H1 (cell line): Measurements from ENCODE around the gene MAGI3. TPM values are rescaled to one million over a fixed set of nuclear protein-coding genes. Genes with fewer than 3 reads are reported as not detected.

Source experiments
- CTCF ChIA-PET: fragments of 300-600 bp; sonication (Branson Sonifier 250); formaldehyde crosslinking; loops from one replicate; lab custom pipeline; 2021; ENCODE audit not compliant: partially characterized antibody; lab: Charles Lee
- POLR2A ChIA-PET: fragments of 300-600 bp; sonication (Branson Sonifier 250); formaldehyde crosslinking; loops from one replicate; lab custom pipeline; 2021; ENCODE audit warnings: inconsistent platforms; ENCODE audit not compliant: partially characterized antibody; lab: Charles Lee
- DNase-seq, 2 experiments: peaks; one replicate each; pipeline versions ENCODE4 v3.0.0 to v3.0.0-alpha.2; 2010 to 2022; ENCODE audit warnings: low spot score in 2 of 2, low read depth in 1 of 2, mixed read lengths in 1 of 2
- FAIRE-seq: peaks from 2 replicates; lab custom pipeline; 2011; peaks lifted over from hg19 to GRCh38; lab: Jason Lieb, UNC
- H2AFZ ChIP-seq: 2 replicates; pipeline ENCODE4 v1.8.1; 2012; ENCODE audit warnings: low read length, inconsistent platforms
- H2AK5ac ChIP-seq: 2 replicates; pipeline ENCODE4 v1.6.1; 2013; ENCODE audit warnings: low read depth, low read length
- H2BK120ac ChIP-seq: replicated peaks from 2 replicates; pipeline ENCODE3; 2013; ENCODE audit warnings: low read depth, low read length, inconsistent platforms
- H2BK12ac ChIP-seq: 2 replicates; pipeline ENCODE4 v1.6.1; 2013; ENCODE audit warnings: low read depth, low read length
- H2BK15ac ChIP-seq: 2 replicates; pipeline ENCODE4 v1.6.1; 2013; ENCODE audit warnings: low read length
- H2BK20ac ChIP-seq: 2 replicates; pipeline ENCODE4 v1.6.1; 2013; ENCODE audit warnings: low read length
- H2BK5ac ChIP-seq: 2 replicates; pipeline ENCODE4 v1.6.1; 2013; ENCODE audit warnings: low read depth, low read length
- H3K14ac ChIP-seq: 2 replicates; pipeline ENCODE4 v1.6.1; 2013; ENCODE audit warnings: inconsistent platforms; ENCODE audit not compliant: insufficient read length
- H3K18ac ChIP-seq: 2 replicates; pipeline ENCODE4 v1.6.1; 2013; ENCODE audit warnings: low read length; ENCODE audit errors: extremely low read depth
- H3K23ac ChIP-seq: 2 replicates; pipeline ENCODE4 v1.6.1; 2013; ENCODE audit warnings: inconsistent platforms; ENCODE audit not compliant: insufficient read length
- H3K23me2 ChIP-seq: 2 replicates; pipeline ENCODE4 v1.6.1; 2013; ENCODE audit warnings: low read depth, low read length
- H3K27ac ChIP-seq: 2 replicates; pipeline ENCODE4 v1.6.1; 2011; ENCODE audit warnings: low read depth, low read length, inconsistent platforms
- H3K27me3 ChIP-seq, 4 experiments: replicated peaks in 1 of 4; 1 replicate in 1 of 4; 2 replicates in 3 of 4; pipeline versions ENCODE4 v1.6.1 to v1.8.1; 2011 to 2013; ENCODE audit warnings: low read length in 3 of 4, mild to moderate bottlenecking in 3 of 4, inconsistent platforms in 2 of 4, mixed read lengths in 2 of 4, moderate library complexity in 1 of 4; ENCODE audit not compliant: control insufficient read depth in 3 of 4, insufficient read depth in 3 of 4; ENCODE audit errors: extremely low read depth in 1 of 4
- H3K36me3 ChIP-seq, 4 experiments: 2 replicates each; pipeline versions ENCODE4 v1.6.1 to v1.8.1; 2011 to 2013; ENCODE audit warnings: mild to moderate bottlenecking in 4 of 4, low read length in 3 of 4, moderate library complexity in 2 of 4, control low read depth in 1 of 4, inconsistent platforms in 1 of 4; ENCODE audit not compliant: insufficient read depth in 4 of 4, control insufficient read depth in 2 of 4
- H3K4ac ChIP-seq: replicated peaks from 2 replicates; pipeline ENCODE3; 2013; ENCODE audit warnings: low read length, low read depth, mixed read lengths, inconsistent platforms; ENCODE audit not compliant: insufficient read length
- H3K4me1 ChIP-seq, 4 experiments: replicated peaks in 1 of 4; 1 replicate in 1 of 4; 2 replicates in 3 of 4; pipeline versions ENCODE4 v1.6.1 to v1.8.1; 2011 to 2013; ENCODE audit warnings: low read length in 3 of 4, inconsistent platforms in 2 of 4, mixed read lengths in 1 of 4; ENCODE audit not compliant: insufficient read depth in 4 of 4, control insufficient read depth in 3 of 4
- H3K4me2 ChIP-seq, 2 experiments: 2 replicates each; pipeline versions ENCODE4 v1.6.1 to v1.8.1; 2011 to 2013; ENCODE audit warnings: low read depth in 2 of 2, low read length in 2 of 2, control low read depth in 1 of 2, inconsistent platforms in 1 of 2, mild to moderate bottlenecking in 1 of 2; ENCODE audit not compliant: insufficient read depth in 1 of 2
- H3K4me3 ChIP-seq, 4 experiments: fragments of 200-600, 300-600 bp in 1 of 4; sonication (generic), shearing (Covaris generic), sonication (Bioruptor Twin) in 1 of 4; 2 replicates each; pipeline versions ENCODE4 v1.5.1 to v1.8.1; 2011 to 2016; ENCODE audit warnings: low read length in 4 of 4, low read depth in 3 of 4, control low read depth in 2 of 4, inconsistent platforms in 2 of 4, mild to moderate bottlenecking in 2 of 4, mixed read lengths in 1 of 4, moderate library complexity in 1 of 4; ENCODE audit not compliant: insufficient read depth in 2 of 4; ENCODE audit errors: extremely low read depth in 1 of 4
- H3K56ac ChIP-seq: replicated peaks from 2 replicates; pipeline ENCODE3; 2013; ENCODE audit warnings: low read depth, mild to moderate bottlenecking, mixed read lengths, low read length, inconsistent platforms; ENCODE audit not compliant: insufficient read length
- H3K79me1 ChIP-seq: 2 replicates; pipeline ENCODE4 v1.6.1; 2013; ENCODE audit warnings: low read depth, low read length, control low read depth
- H3K79me2 ChIP-seq, 2 experiments: 2 replicates each; pipeline versions ENCODE4 v1.6.1 to v1.8.1; 2012 to 2013; ENCODE audit warnings: low read length in 2 of 2, mild to moderate bottlenecking in 2 of 2, inconsistent platforms in 1 of 2; ENCODE audit not compliant: insufficient read depth in 2 of 2, control insufficient read depth in 1 of 2
- H3K9ac ChIP-seq, 4 experiments: replicated peaks in 1 of 4; 1 replicate in 1 of 4; 2 replicates in 3 of 4; pipeline versions ENCODE4 v1.6.1 to v1.8.1; 2011 to 2013; ENCODE audit warnings: low read depth in 3 of 4, low read length in 3 of 4, control low read depth in 2 of 4, mild to moderate bottlenecking in 2 of 4, moderate library complexity in 2 of 4, inconsistent platforms in 1 of 4; ENCODE audit errors: extremely low read depth in 1 of 4
- H3K9me3 ChIP-seq, 2 experiments: 2 replicates each; pipeline versions ENCODE4 v1.6.1 to v1.8.1; 2012 to 2013; ENCODE audit warnings: mild to moderate bottlenecking in 2 of 2, moderate library complexity in 2 of 2, control low read depth in 1 of 2, inconsistent platforms in 1 of 2, low read depth in 1 of 2, low read length in 1 of 2, mixed read lengths in 1 of 2; ENCODE audit not compliant: insufficient read depth in 2 of 2
- H4K20me1 ChIP-seq, 2 experiments: replicated peaks in 1 of 2; 2 replicates each; pipeline versions ENCODE3 to v1.8.1; 2011 to 2013; ENCODE audit warnings: inconsistent platforms in 2 of 2, low read length in 2 of 2, mild to moderate bottlenecking in 1 of 2; ENCODE audit not compliant: insufficient read depth in 2 of 2, control insufficient read depth in 1 of 2
- H4K5ac ChIP-seq: 2 replicates; pipeline ENCODE4 v1.6.1; 2013; ENCODE audit warnings: low read length, low read depth, mixed read lengths, inconsistent platforms; ENCODE audit not compliant: insufficient read length
- H4K8ac ChIP-seq: 2 replicates; pipeline ENCODE4 v1.8.0; 2013; ENCODE audit warnings: mild to moderate bottlenecking, moderate library complexity, low read length, inconsistent platforms; ENCODE audit not compliant: insufficient read depth; ENCODE audit errors: extremely low read depth
- H4K91ac ChIP-seq: replicated peaks from 2 replicates; pipeline ENCODE3; 2013; ENCODE audit warnings: low read length, mixed read lengths, inconsistent platforms; ENCODE audit not compliant: insufficient read length
- GTF2F1 ChIP-seq: IDR thresholded peaks from 2 replicates; pipeline ENCODE4 v1.6.1; 2012; ENCODE audit warnings: low read depth, low read length, improper control_type of control experiment, borderline replicate concordance
- SAP30 ChIP-seq: fragments of 300-600 bp; sonication (generic); IDR thresholded peaks from 2 replicates; pipeline ENCODE4 v1.7.1; 2012; ENCODE audit warnings: low read length, moderate library complexity, mild to moderate bottlenecking, inconsistent platforms; ENCODE audit not compliant: insufficient read depth, insufficient replicate concordance
- WGBS, 2 experiments: shearing (Covaris generic) in 1 of 2; methylation state at CpG; one replicate each; pipeline versions ENCODE4 v1.1.6 to v1.1.7; 2013 to 2015; ENCODE audit warnings: low lambda C conversion rate in 2 of 2, mixed read lengths in 2 of 2, inconsistent platforms in 1 of 2, low coverage in 1 of 2, missing lambda C conversion rate in 1 of 2; ENCODE audit not compliant: insufficient replicate concordance in 2 of 2, insufficient coverage in 1 of 2, insufficient read length in 1 of 2; ENCODE audit errors: extremely low coverage in 1 of 2, missing lambda C conversion rate in 1 of 2; 5-methylcytosine and 5-hydroxymethylcytosine counted together
- polyA plus RNA-seq, 7 experiments: library from polyadenylated mRNA; depleted of rRNA in 3 of 7; stranded (reverse) in 5 of 7; unstranded in 2 of 7; fragments of >200 nt in 5 of 7; fragments of 200-250 nt in 2 of 7; gene quantifications; 1 replicate in 5 of 7; 2 replicates in 1 of 7; 4 replicates in 1 of 7; pipeline versions ENCODE4 v1.2.1 to v1.2.3, GENCODE V29; 2011 to 2013; ENCODE audit warnings: missing spikeins in 2 of 7, mixed read lengths in 2 of 7
- total RNA-seq: library from RNA; stranded (reverse); fragmentation: NEBNext Ultra II Directional; extraction: Animal tissue kit (Norgen Biotek cat#: 25700); gene quantifications from 2 replicates; pipeline ENCODE4 v1.2.1, GENCODE V29; 2021

The MAGI3 gene
- total and polyA plus RNA-seq, 2 of the 8 experiments (the other 6 are each of a cell fraction or from before 2014, with no cell fraction given) = 2.3 to 7.8 TPM

DNA sequence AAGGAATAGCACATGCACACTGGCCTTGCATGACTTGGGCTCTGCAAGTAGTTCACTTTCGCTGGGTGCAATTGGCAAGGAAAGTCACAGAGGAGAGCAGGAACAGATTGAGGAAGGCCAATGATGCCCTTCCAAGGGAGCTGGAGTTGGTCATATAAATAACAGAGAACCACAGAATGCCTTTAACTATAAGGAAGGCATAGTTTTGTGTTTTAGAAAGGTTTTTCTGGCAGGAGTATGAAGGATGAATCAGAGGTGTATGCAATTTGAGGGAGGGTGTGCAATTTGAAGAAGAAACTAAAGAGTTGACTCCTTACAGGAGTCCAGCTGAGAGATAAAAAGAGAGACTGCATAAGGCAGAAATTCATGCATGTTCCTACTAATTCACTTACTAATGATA, 256.8 kb downstream of the MAGI3 start:
- H4K91ac ChIP-seq = no peak overlapping the region
- H3K27me3 ChIP-seq = no peaks in the 10 kb centered on the region
- no peak overlapping the region for H3K18ac ChIP-seq
- H3K23ac ChIP-seq = no peak overlapping the region
- no peak for FAIRE-seq
- no peak overlapping the region for H2AK5ac ChIP-seq
- H3K9ac ChIP-seq = no peak overlapping the region
- ChIA-PET POLR2A (no interaction called here), CTCF (no interaction called here)
- no peak overlapping the region for H2AFZ ChIP-seq
- H3K4me3 ChIP-seq = no peak overlapping the region
- 86% methylated on average over 1 of the region's 1 CpG; no CpG with 5 or more reads in 1 of the 2 experiments for WGBS, 2 experiments
- H3K23me2 ChIP-seq = no peaks in the 10 kb centered on the region
- H2BK12ac ChIP-seq = no peak overlapping the region
- H3K4me2 ChIP-seq = no peak overlapping the region
- no peaks in the 10 kb centered on the region for H4K20me1 ChIP-seq
- no peak overlapping the region for H3K27ac ChIP-seq
- no peaks in the 10 kb centered on the region for H3K4me1 ChIP-seq
- no peak overlapping the region for H2BK20ac ChIP-seq
- TF ChIP-seq SAP30 (no peak), GTF2F1 (no peak)
- H2BK120ac ChIP-seq = no peak overlapping the region
- no peak for DNase-seq
- no peak overlapping the region for H3K56ac ChIP-seq
- no peaks in the 10 kb centered on the region for H3K79me1 ChIP-seq
- no peak overlapping the region for H2BK15ac ChIP-seq
- no peaks in the 10 kb centered on the region for H3K9me3 ChIP-seq
- H3K79me2 ChIP-seq = no peaks in the 10 kb centered on the region
- H3K36me3 ChIP-seq = no peaks in the 10 kb centered on the region
- no peak overlapping the region for H2BK5ac ChIP-seq
- H4K5ac ChIP-seq = no peak overlapping the region
- no peak overlapping the region for H3K4ac ChIP-seq
- no peak overlapping the region for H3K14ac ChIP-seq
- no peak overlapping the region for H4K8ac ChIP-seq
